Body of pancreas (tissue), 4 donors: ENCODE results near the gene ESRRG.

Experiments used
- POLR2A ChIP-seq, 3 donors: fragments of 450-650 bp; IDR thresholded peaks; one replicate each; pipeline ENCODE4 v1.6.1; 2016; ENCODE audit warnings: antibody characterized with exemption in 3 of 3, mild to moderate bottlenecking in 2 of 3
- TF ChIP-seq, protein P1 (sequence below), 7 experiments: fragments of 450-650 bp in 4 of 7; fragments of 200-600 bp in 3 of 7; sonication (generic) in 3 of 7; IDR thresholded peaks; one replicate each; pipeline ENCODE4 v1.5.1; 2016 to 2019; ENCODE audit warnings: antibody characterized with exemption in 7 of 7

GRCh38 chr1:216457356-216457755, 265.9 kb downstream of the ESRRG start:
- no peak for TF ChIP-seq POLR2A (IDR thresholded peaks at IDR 0.05)
- TF ChIP-seq, protein P1, sequence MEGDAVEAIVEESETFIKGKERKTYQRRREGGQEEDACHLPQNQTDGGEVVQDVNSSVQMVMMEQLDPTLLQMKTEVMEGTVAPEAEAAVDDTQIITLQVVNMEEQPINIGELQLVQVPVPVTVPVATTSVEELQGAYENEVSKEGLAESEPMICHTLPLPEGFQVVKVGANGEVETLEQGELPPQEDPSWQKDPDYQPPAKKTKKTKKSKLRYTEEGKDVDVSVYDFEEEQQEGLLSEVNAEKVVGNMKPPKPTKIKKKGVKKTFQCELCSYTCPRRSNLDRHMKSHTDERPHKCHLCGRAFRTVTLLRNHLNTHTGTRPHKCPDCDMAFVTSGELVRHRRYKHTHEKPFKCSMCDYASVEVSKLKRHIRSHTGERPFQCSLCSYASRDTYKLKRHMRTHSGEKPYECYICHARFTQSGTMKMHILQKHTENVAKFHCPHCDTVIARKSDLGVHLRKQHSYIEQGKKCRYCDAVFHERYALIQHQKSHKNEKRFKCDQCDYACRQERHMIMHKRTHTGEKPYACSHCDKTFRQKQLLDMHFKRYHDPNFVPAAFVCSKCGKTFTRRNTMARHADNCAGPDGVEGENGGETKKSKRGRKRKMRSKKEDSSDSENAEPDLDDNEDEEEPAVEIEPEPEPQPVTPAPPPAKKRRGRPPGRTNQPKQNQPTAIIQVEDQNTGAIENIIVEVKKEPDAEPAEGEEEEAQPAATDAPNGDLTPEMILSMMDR (IDR thresholded peaks at IDR 0.05): no peak
